ENCODE results near the gene NMUR1. TPM values are rescaled to one million over a fixed set of nuclear protein-coding genes. Genes with fewer than 3 reads are reported as not detected.

Gene NMUR1
- total and polyA plus RNA-seq, 3 donors from 2014 or later, result 2.7 to 3.7 (median 3.2) TPM

DNA sequence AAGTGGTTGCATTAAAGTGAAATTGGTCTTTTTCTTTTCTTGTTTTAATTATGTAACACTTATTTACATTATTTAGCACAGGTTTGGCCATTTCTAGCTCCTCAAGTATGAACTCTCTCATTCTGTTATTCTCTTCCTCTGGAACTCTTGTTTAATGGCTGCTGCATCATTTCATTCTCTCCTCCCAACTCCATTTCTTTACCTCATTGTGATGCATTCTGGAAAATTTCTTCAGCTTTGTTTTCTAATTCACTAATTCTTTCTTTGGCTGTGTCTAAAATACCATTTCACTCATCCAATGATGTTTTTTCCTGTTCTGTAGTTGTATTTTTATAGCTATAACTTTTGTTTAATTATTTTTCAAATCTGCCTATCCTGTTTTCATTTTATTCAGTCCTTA lies 22.5 kb upstream of the NMUR1 start:
- DNase-seq, result no peak
- no peak overlapping the region for H3K4me3 ChIP-seq
- no peak overlapping the region for H3K27ac ChIP-seq
- no peaks in the 10 kb centered on the region for H3K9me3 ChIP-seq
- no peaks in the 10 kb centered on the region for H3K27me3 ChIP-seq
- no peak for TF ChIP-seq POLR2A (IDR thresholded peaks at IDR 0.05)
- no peak for TF ChIP-seq CTCF (IDR thresholded peaks at IDR 0.05)
- intact Hi-C loops (cut with DNase I; ENCODE audit: low total_unique reads), result no loop called here
- H3K36me3 ChIP-seq (ENCODE audit: low read depth, missing control alignments), result no peaks in the 10 kb centered on the region
- H3K4me1 ChIP-seq, result peaks cover 17% of the 10 kb centered on the region

DNA sequence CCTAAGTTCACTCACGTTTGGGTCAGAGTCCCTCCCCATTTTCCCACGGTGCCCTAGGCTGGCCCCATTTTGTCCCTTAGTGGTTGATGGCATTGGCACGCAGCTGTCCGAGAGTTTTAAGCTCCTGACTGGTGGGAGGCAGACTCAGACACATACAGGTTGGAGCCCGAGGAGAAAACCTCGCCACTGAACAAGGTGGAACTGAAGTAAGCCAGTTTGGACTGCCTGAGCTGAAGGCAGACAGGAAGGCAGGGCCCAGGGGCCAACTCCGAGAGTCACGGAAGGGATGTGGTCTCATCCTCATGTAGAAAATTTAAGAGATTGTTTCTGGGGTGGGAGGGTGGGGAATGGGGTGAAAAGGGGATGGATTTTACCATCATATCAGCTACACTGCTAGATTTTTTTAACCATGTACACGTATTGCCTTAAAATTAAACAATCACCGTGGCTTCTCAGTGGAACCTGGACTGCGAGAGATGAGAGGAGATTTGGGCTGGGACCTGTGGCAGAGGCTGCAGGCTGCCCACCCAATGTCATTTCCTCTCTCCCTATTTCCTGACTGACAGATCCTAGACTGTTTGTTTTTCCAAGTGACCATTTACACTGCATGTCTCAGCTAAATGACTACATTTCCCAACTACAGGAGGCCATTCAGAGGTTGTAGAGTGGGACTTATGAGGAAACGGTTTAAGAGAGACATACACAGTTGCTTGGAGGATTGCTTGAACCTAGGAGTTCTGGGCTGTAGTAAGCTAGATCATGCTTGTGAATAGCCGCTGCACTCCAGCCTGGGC lies 19.4 kb upstream of the NMUR1 start:
- DNase-seq, result no peak
- Histone ChIP-seq H3K4me3 (no peak overlapping the region), H3K27me3 (no peaks in the 10 kb centered on the region), H3K4me1 (peaks cover 17% of the 10 kb centered on the region), H3K9me3 (no peaks in the 10 kb centered on the region), H3K36me3 (ENCODE audit: low read depth, missing control alignments) (no peaks in the 10 kb centered on the region), H3K27ac (no peak overlapping the region)
- 88 to 93% methylated on average over 13 of the region's 13 CpGs for WGBS, 2 donors
- intact Hi-C loops (cut with DNase I; ENCODE audit: low total_unique reads), result no loop called here
- TF ChIP-seq CTCF (IDR thresholded peaks at IDR 0.05) (no peak), POLR2A (IDR thresholded peaks at IDR 0.05) (no peak)

DNA sequence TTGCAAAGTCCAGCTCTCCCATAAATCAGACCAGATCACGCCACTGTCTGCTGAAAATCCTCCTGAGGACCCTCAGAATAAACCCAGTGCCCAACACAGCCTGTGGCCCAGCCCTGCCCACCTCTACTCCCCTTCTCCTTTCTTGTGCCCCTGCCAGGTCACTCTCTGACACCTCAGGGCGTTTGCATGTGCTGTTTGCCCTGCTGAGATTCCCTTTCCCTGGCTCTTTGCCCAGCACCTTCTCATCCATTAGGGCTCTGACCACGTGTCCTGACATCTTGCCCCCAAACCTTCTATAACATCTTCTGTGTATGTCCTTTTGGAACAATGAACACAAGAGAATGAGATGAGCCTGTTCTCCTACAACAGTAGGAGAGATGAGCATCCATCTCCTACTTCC lies 18.5 kb upstream of the NMUR1 start:
- H3K9me3 ChIP-seq, result no peaks in the 10 kb centered on the region
- H3K4me1 ChIP-seq, result peaks cover 12% of the 10 kb centered on the region
- no peak for DNase-seq
- 78 to 85% methylated on average over 3 of the region's 3 CpGs for WGBS, 2 donors
- no peaks in the 10 kb centered on the region for H3K27me3 ChIP-seq
- no peak overlapping the region for H3K4me3 ChIP-seq
- H3K36me3 ChIP-seq (ENCODE audit: low read depth, missing control alignments), result no peaks in the 10 kb centered on the region
- intact Hi-C loops (cut with DNase I; ENCODE audit: low total_unique reads), result no loop called here
- no peak for TF ChIP-seq CTCF (IDR thresholded peaks at IDR 0.05)
- TF ChIP-seq POLR2A (IDR thresholded peaks at IDR 0.05), result no peak
- H3K27ac ChIP-seq, result no peak overlapping the region

DNA sequence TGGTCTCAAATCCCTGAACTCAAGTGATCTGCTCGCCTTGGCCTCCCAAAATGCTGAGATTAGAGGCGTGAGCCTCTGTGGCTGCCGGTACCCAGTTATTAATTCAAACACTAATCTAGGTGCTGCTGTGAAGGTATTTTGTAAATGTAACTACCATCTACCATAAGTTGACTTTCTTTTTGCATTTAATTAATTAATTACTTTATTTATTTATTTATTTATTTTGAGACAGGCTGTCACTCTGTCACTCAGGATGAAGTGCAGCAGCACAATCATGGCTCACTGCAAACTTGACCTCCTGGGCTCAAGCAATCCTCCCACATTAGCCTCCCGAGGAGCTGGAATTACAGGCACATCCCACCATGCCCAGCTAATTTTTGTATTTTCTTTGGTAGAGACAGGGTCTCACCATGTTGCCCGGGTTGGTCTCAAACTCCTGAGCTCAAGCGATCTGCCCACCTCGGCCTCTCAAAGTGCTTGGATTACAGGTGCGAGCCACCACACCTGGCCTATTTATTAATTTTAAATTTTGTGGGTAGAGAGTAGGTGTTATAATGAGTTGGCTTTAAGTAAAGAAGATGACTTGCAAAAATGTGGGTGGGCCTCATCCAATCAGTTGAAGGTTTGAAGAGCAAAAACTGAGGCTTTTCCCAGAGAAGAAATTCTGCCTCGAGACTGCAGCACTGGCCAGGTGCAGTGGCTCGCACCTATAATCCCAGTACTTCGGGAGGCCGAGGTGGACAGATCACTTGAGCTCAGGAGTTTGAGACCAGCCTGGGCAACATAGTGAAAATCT lies 17.3 kb upstream of the NMUR1 start:
- Histone ChIP-seq H3K4me1 (peaks cover 12% of the 10 kb centered on the region), H3K27ac (no peak overlapping the region), H3K9me3 (no peaks in the 10 kb centered on the region), H3K27me3 (no peaks in the 10 kb centered on the region), H3K4me3 (no peak overlapping the region), H3K36me3 (ENCODE audit: low read depth, missing control alignments) (no peaks in the 10 kb centered on the region)
- no peak for TF ChIP-seq CTCF (IDR thresholded peaks at IDR 0.05)
- no peak for TF ChIP-seq POLR2A (IDR thresholded peaks at IDR 0.05)
- intact Hi-C loops (cut with DNase I; ENCODE audit: low total_unique reads), result no loop called here
- 93 to 95% methylated on average over 12 of the region's 12 CpGs for WGBS, 2 donors
- DNase-seq, result no peak

All from testis (tissue), 3 donors.